IPS-NIHi7 (cell line): ENCODE measurements around the gene DACT3.

ENCODE experiments used
- DNase-seq: peaks from one replicate; pipeline ENCODE4 v3.0.0; 2012; ENCODE audit warnings: mixed read lengths; ENCODE audit errors: extremely low spot score

DACT3 gene

DNA sequence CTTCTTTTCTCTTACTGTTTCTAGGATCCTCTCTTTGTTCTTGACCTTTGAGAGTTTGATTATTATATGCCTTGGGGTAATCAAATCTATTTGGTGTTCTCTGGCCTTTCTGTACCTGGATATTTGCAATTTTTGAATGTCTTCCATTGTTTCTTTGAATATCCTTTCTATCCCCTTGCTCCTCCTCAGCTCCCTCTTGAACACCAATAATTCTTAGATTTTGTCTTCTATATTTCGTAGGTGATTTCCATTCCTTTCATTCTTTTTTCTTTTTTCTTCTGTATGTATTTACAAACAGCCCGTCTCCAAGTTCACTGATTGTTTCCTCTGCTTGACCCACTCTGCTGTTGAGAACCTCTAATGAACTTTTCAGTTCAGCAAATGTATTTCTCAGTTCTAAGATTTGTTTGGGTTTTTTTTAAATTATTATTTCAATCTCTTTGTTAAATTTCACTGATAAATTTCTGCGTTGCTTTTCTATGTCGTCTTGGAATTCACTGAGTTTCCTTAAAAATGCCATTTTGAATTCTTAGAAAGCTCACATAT is 62.5 kb downstream of the DACT3 start:
- DNase-seq = no peak
